GM20431 (cell line): ENCODE results near the gene MMAB.

Experiments
- in situ Hi-C: fragments of 300-500 bp; cut with MseI, MboI; formaldehyde crosslinking; loops from one replicate; pipeline ENCODE4 v1.15.0; 2020; ENCODE audit warnings: low sequenced_read_pairs; ENCODE audit not compliant: unreplicated experiment

The MMAB gene

GRCh38 chr12:109524466-109525278, 48.6 kb downstream of the MMAB start:
- in situ Hi-C loops, result no loop called here

- in situ Hi-C loops, result no loop called here
These were observed 49.8 kb downstream of the MMAB start for GRCh38 chr12:109523504-109523903.

- in situ Hi-C loops, result no loop called here
These were observed 50.2 kb downstream of the MMAB start for GRCh38 chr12:109523071-109523470.

- in situ Hi-C loops, result no loop called here
These were observed 51.5 kb downstream of the MMAB start for GRCh38 chr12:109521831-109522230.

DNA sequence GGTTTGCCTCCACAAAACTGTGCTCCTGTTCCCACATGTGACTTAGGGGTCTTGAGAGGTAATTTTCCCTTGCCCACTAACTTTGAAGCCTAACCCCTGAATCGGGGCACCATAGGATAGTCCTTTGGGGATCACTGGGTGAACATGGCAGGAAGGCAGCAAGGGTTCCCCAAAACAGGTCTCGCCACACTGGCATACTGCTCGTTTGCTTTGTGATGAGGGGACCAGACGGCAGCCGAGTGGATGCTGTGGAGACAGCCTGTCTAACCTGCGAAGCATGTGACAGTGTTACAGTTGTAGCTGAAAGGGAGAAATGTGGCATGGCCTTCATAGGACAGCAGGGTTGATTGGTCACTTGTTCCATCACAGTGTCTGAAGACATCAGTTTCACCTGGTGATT, 53.5 kb downstream of the MMAB start:
- in situ Hi-C loops, result no loop called here

DNA sequence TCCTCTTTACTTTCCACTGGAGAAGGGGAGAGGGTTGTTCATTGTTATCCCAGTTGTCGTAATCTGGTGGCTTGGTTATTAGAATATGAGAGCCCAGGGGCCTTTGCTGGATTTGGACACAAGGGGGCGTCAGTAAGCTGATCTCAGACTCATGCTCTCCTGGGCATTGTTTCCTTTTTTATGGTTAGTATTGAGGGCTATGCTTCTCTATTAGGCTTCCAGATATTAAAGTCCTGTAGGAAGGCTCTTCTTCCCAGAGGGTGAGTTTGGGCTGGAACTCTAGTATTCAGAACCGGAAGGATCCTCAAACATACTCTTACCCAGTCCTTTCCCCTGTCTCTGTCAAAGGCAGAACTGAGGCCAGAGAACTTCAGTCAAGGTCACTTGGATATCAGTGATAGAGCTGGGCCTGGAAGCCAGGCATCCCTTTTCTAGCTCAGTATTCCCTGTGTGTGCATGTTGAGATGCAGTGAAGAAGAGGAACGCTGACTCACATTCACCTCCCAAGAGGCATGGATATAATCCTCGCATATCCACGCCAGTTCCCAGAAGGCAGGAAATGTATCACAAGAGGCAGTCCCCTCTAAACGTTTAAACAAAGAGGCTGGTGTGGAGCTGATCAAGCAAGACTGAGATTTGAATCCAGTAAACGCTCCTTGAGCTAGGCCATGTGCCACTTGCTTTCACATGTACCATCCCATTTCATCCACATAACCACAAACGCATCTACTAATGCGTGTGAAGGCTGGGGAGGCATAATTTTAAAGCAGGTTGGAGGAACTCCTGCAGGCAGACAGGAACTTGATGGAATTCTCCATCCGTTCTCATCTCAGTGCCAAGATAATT, 54.3 kb downstream of the MMAB start:
- in situ Hi-C loops, result no loop called here

- in situ Hi-C loops, result no loop called here
These were observed 55.7 kb downstream of the MMAB start for GRCh38 chr12:109517619-109518018.

- in situ Hi-C loops, result no loop called here
These were observed 59.3 kb downstream of the MMAB start for GRCh38 chr12:109513977-109514376.

GRCh38 chr12:109513051-109513450, 60.3 kb downstream of the MMAB start:
- in situ Hi-C loops, result no loop called here

DNA sequence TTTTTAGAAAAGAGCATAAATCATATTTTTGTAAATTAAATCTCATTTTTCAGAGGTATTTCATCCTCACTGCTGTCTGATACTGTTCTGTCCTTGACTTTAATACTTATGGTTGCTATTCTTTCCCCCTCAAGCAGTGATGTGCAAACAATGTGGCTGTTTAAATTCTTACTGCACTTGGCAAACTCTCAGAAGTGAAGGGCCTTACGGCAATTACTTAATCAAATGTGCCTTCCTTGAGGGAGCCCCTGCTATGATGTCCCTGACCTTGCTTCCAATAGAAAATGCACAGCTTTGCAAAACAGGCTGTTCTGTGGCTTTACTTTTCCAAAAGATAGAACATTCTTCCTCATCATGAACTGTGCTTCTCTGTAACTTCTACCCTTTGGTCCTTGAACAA, 60.7 kb downstream of the MMAB start:
- in situ Hi-C loops, result no loop called here

DNA sequence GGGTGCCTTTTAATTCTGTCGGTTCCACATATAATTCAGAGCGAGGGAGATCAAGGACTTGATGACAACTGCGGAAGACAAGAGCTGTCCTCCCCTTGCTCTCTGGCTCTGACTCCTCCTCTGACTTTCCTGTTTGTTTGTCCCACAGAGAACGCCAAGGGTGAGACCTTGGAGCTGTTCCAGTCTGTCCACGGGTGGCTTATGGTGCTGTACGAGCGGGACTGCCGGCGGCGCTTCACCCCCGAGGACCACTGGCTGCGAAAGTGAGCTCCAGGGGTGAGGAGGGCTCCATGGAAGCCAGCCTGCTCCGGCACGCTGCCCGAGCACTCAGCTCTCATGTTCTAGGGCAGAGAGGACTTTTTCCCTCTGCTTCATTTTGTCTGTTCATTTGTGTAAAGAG, 63.1 kb downstream of the MMAB start:
- in situ Hi-C loops, result no loop called here

DNA sequence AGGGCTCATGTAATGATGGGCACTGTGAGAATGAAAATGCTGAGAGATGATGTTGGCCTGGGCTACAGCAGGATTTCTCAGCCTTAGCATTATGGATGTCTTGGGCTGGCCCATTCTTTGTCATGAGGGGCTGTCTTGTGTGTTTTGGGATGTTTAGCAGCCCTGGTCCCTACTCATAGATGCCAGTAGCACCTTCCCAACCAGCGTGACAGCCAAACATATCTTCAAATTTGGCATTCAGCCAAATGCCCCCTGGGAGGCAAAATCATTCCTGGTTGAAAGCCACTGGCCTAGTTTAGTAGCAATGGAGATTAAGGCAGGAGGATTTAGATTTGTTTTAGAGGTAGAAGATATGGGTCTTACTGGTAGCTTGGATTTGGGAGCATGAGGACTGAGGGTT, 69.2 kb downstream of the MMAB start:
- in situ Hi-C loops, result no loop called here
